Dedifferentiated amniotic fluid mesenchymal stem cell (primary cell): ENCODE results near the gene KCTD3.
A peak's percentile ranks its signal among the peaks of the same experiment; 100 is the strongest.

Source experiments
- DNase-seq: peaks from one replicate; pipeline ENCODE4 v3.0.0-alpha.2; 2016; ENCODE audit errors: extremely low spot score

The KCTD3 gene

DNA sequence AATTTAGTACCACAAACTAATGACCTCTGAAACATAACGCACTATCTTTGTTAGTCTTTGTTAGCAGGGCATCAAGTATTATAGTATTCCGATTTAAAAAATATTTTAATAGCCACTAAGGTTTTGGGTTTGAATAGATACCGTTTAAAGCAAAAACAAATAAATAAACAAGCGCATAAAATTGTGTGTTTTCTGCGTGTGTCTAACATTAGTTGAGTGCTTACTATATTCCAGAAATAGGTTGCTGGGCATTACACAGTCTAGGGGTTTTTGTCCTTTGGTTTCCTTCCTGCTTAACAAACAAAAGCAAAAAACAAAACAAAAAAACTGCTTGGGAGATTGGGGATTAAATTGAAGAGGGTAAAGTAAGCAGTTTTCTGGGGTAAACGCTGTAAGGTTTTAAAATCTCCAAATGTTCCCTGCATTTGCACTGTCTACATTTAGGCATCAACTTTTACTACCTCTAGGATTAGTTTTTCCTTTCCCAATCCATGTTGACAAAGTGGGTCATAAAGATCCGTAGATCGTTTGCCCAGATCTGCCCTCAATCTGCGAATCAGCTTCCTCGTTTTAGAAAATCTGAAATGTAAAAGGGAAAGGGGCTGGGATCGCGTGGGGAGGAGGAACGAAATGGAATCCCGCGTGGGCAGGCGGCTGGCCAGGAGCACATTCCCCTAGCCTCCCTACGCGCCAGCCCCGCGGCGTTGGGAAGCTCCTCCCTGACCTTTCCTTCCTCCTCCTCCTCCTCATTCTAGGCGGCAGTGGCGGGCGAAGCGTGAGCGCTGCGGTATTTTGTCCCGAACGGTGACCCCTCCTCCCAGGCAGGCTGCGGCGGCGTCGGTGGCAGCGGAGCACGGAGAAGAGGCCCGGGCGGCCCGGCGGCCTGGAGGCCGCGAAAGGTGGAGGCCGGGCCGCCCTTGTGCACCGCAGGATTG is at the start of gene KCTD3:
TSS of gene KCTD3 (plus strand) at position 749 of the 935 bp plus-strand sequence. CDS start 382 bp downstream, outside the sequence.
- peak; percentile 70 for DNase-seq

DNA sequence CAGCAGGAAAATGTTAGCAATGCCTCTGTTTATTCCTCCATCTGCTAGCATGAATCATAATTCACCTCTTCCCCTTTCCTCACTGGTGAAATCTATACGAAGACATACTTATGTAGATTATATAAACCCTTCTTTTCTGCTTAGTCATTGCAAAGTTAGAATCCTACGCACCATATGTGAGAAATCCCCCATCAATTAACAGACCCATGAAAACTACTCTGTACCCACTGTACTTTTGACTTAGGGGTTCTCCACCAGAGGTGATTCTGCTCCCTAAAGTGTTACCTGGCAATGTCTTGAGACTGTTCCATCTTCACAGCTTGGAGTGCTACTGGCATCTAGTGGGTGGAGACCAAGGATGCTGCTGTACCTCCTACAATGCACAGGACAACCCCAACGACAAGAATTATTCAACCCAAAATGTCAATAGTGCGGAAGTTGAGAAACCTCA is 49.6 kb upstream of the KCTD3 start:
- peak; percentile 56 for DNase-seq

DNA sequence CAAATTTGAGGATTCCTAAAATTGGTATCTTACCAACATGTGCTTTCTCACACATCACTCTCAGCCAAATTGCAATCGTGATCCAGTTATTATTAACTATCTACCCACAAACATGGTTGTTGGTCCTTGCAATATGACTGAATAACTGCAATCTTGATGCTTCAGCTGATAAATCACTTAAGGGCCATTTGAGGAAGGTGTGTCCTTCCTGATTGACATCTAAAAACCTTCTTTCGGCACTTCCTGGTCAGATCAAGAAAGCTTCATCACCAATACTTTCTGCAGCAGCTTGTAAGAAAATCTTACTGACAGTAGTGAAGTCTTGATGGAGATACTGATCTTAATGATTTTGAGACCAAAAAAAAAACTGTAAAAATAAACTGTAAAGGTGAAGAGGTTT is 48.5 kb upstream of the KCTD3 start:
- DNase-seq, result no peak

DNA sequence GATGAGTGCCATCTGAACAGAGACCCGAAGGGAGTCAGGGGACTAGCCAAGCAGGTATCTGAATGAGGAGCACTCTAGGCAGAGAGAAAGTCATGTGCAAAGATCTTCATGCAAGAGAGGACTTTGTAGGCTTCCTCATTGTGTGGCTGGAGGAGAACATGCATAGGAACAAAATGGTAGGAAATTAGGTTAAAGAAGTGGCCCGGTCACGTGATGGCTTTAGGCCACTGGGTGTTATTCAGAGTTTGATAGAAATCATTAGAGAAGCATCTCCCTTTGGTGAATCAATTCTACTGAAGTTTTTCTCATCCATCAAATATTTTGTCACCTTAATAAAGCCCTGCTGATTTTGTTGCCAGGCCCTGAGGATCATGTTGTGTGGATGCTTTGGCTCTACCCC is 45.8 kb upstream of the KCTD3 start:
- no peak for DNase-seq

DNA sequence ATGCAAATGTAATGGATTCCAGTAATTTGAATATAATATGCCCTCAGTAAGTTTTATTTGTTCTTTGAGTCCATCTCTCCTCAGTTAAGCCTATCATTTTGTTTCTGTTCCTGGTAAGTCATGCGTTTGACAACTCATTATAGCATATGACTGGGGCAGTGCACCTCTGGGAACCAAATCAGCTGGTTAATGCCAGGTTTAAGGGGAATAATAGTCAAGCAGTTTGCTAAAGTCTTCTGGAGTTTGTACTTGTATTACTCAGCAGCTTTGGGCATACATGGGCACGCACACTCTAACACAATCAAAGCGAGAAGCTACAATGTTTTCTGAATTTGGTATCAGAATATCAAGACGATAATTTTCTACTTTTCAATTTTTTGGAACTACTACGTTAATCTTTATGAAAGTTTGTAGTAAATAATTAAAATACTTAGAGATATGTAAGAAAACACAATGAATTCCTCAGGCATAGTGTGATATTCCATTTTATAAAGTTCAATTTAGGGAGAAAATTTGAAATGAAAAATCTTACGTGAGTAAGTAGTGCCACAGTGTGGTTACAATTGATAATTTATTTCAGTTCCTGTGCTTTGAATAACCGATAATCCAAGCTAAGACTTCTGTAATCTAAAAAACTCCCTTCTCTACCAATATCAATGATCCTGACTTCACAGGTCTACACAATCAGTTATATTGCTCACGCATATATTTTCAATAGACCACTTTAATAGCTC is 43.8 kb upstream of the KCTD3 start:
- DNase-seq, result peak; percentile 34

DNA sequence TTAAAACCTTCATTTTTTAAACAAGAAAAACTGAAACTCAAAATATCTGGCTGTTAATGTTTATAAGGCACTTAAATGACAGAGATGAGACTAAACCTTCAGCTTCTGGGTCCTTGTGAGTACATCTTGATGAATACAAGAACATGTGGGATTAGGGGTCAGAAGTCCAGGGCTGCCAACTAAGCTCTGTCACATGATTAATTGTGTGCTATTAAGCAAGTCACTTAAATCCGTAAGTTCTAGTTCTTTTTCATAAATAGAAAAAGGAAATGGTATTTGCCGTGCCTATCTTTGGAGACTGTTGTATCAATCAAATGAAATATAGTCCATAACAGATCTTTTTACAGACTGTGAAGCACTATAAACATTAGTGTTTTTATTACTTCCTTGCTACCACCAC is 43.2 kb upstream of the KCTD3 start:
- DNase-seq, result no peak

DNA sequence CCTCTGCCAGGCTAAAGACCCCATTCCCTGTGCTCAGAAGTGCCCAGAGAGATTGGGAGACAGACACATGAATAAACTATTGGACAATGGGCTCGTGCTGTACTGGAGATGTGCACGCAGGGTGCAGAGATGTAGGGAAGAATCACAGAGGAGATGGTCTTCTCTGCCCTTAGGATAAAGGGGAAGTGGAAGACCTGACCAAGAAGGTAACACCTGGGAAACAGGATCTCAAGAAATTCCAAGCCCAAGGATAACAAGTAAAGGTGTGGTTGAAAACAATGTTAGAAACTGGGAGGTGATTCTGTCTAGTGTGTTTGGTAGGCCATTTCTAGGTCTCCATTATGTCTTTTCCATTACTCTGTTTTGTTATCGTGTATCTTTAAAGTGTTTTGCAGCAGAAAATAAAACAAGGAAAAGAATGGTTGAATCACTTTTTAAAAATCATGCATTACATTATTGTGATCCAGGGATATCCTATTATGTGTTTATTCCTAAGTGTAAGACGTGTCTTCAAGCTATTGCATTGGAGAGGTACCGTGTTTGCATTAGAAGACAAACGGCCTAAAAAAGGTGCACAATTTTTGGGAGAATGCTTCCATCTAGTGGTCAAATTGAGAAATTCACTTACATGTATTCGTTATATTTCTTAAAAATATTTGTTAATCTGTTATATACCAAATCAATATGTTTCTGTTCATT is 40.8 kb upstream of the KCTD3 start:
- DNase-seq, result peak; percentile 68

DNA sequence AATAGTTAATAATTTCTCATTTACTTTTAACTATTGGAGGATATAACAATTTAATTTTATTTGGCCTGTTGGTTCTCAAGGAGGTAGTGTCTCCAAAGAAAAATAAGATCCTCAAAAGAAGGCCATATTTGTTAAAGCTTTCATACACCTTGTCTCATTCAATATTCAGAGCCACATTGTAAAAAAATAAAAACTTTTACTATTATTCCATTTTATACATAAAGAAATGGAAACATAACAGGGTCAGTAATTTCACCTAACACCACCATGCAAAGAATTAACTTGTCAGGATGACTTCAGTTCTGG is 40.3 kb upstream of the KCTD3 start:
- DNase-seq, result no peak

DNA sequence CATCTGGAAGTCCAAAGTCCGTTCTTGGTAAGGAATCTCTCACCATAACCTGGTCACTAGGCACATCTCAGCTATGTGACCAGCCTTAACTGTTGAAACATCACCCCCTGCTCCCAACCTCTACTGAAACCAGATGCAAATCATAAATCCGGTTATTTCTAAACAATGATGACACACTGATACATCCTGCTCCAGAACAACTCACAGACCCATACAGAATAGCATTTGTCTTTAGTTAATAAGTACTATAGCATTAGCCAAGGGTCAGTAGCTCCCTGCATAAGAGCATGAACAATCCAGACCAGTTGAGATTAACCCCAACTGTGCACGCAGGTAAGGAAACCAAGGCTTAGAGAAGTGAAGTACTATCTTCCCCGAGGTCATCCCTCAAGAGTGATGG is 38.0 kb upstream of the KCTD3 start:
- no peak for DNase-seq

DNA sequence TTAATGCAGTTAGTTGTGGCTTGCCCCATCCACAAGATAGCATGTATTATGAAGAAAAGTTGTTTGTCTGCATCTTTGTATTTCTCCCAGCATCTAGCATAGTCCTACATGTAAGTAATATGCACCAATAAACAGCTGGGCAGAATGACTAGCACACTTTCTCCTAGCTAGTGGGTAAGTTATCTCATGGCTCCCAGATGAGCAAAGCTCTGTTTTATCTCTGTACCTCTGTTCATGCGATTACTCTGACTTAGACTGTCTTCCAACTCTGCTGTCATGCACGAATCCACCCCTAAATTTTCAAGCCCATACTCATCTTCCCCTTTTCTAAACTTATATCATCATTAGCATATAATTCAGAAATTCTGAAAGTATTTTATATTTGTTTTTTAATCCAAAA is 37.5 kb upstream of the KCTD3 start:
- no peak for DNase-seq

DNA sequence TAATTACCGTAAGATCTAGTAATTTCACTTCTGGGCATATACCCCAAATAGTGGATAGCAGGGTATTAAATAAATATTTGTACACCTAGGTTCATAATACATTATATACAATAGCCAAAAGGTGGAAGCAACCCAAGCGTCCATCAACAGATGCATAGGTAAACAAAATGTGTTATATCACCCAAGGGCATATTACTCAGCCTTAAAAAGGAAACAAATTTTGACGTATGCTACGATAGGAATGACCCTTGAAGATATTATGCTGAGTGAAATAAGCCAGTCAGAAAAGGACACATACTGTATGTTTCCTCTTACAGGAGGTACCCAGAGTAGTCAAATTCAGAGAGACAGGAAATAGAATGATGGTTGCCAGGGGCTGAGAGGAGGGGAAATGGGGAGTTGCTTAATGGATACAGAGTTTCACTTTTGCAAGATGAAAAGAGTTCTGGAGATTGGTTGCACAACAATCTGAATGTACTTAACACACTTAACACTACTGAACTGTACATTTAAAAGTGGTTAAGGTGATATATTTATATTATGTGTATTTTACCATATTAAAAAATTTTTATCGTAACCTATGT is 36.6 kb upstream of the KCTD3 start:
- DNase-seq, result no peak

DNA sequence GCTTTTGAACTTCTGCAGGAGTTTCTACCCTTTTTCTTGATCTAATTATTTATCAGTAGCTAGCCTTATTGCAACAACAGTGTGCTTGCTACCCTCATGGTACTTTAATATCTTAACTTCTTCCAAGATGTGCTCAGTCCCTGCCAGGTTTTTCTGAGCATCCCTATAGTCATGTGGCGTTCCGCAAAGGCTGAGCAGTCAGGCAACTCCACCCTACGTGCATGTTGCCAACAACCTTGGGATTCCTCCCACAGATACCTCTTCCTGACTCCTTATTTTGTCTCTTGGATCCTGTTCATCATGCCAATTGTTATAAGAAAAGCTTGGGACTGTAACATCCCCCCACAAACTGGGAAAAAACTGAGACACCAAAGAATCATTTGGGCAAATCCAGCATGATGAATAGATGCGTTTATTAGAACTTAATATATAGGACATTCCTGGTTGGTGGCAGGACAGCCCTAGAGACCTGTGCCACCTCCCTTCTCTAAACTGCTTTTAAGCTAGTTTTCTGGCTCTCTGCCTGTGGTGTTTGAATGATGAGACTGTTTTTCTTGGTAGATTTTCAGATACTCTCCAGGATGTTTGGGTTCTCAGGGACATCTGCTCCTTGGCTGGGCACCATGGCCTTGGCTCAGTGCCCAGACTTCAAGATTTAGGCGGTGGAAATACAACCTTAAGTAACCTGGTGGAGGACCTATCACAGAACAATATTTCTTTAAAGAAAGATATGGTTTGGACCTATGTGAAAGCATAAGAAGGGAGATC is 27.1 kb upstream of the KCTD3 start:
- DNase-seq, result no peak

DNA sequence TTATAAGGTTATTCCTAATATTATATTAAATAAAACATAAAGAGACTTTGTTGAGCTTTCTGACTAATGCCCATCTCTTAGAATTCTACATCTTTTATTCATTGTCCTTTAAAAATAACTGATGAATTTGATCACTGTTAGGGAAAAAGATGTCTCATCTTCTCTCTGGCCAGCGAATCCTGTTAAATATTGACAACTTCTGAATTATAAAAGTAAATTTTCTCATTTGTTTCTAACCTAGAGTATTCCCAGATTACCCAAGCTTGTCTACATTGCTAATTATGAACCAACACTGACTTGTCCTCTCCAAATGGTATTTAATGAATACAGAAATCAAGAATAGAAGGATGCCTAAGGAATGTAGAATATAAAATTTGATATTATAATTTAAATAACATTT is 24.8 kb upstream of the KCTD3 start:
- DNase-seq, result no peak

DNA sequence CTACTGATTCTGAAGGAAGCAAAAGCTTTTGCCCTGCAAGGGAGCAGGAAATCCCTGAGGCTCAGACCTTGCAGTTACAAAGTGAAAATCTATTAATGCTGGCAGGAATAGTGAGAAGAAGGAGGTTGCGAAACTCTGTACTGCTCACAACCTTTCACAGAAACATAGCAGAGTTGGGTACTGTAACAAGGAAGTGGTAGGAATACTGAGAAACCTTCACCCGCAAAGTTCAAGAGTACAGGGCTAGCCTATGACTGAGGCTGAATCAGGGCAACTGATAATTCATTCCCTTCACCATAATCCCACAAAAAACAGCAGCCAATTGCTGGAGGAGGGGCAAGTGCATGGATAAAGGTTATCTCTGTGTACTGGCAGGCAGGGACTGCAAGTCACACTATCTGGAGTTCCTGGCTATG is 23.9 kb upstream of the KCTD3 start:
- no peak for DNase-seq

DNA sequence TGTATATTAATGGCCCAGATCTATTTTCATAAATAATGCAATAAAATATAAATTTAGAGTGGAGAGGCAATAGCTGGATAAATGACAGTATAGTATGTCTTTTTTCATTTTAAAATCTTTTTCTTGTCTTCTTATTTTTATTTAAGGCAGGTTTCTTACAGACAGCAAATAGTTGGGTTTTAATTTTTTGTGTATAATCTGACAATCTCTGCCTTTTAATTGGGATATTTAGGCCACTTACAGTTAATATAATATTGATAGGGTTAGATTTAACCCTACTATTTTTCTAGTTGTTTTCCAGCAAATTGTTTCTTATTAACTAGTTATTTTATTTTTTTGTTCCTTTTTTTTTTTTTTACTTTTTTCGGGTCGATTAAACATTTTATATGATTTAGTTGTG is 23.3 kb upstream of the KCTD3 start:
- no peak for DNase-seq

DNA sequence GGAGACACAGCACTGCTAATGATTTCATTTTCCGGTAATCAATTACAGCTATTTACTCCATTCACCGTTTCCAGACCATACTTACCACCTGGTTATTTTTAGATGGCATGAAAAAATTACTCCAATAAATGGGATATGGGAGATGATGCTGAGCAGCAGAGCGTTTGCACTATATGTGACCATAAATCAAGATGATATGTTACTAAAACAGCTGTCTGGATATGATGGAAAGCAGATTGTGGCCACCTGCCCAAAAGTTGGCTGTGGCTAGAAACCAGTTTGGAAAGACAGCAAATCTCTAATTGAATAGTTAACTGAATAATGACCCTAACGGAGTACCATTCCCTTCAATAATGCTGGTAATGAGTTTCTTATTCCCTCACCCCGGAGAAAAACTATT is 22.5 kb upstream of the KCTD3 start:
- no peak for DNase-seq

DNA sequence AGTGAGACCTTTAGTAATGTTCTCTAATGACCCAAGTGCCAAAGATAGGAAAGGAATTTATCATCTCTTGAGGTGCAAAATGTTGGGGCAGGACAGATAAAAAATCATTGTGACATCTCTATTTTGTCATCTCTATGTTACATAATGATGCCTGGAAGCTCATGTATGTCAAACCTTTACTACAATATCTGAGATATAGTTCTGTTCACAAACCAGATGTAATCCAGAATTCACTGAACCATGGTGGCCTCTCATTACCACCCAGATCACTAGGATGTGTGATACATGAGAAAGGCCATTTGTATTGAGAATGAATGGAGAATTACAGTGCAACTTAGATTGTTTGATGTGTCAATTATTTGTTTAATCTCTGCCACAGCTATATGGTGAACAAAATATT is 22.0 kb upstream of the KCTD3 start:
- DNase-seq, result no peak

DNA sequence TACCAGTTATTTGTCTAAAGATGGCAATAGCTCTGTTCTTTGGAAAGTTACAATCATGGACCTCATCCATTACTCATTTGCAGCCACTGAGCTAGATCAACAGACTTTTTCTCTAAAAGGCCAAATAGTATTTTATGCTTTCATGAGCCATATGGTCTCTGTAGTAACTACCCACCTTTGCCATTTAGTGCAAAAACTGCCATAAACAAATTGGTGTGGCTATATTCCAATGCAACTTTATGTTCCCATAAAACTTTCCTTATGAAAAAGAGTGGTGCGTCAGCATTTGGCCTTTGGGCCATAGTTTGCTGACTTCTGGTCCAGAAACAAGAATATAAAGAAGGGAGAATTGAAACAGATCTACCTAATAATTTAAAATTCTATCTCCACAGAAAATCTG is 20.1 kb upstream of the KCTD3 start:
- no peak for DNase-seq

DNA sequence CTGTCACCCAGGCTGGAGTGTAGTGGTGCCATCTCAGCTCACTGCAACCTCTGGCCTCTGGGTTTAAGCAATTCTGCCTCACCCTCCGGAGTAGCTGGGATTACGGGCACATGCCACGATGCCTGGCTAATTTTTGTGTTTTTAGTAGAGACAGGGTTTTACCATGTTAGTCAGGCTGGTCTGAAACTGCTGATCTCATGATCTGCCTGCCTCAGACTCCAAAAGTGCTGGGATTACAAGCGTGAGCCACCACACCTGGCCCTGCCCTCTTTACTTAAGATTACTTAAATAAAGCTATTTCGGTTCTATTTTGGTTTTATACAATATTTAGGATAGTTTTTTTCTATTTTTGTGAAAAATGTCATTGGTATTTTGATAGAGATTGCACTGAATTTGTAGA is 15.3 kb upstream of the KCTD3 start:
- no peak for DNase-seq

DNA sequence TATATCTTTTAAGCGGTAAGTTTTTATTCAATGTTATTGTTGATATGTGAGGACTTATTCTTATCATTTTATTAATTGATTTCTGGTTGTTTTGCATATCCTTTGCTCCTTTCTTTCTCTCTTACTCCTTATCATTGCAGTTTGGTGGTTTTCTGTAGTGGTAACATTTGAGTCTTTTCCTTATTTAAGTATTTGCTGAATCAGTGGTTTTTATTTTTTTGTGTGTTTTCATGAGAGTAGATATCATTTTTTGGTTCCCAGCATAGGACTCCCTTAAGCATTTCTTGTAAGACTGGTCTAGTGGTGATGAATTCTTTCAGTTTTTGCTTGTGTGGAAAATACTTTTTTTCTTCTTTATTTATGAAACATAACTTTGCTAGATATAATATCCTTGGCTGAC is 12.2 kb upstream of the KCTD3 start:
- no peak for DNase-seq

DNA sequence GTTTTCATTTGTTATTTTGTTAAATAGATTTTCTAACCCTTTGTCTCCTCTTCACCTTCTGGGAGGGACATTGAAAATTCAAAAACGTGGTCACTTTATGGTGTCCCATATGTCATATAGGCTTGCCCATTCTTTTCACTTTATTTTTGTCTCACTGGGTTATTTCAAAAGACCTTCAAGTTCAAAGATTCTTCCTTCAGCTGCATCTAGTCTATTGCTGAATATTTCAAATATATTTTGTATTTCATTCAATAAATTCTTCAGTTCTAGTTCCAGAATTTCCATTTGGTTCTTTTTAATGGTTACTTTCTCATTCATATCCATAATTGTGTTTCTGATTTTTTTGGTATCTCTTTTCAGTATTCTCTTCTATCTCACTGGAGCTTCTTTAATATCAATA is 11.6 kb upstream of the KCTD3 start:
- no peak for DNase-seq
